ENCODE results near the gene DUOXA2. TPM values are rescaled to one million over a fixed set of nuclear protein-coding genes. Genes with fewer than 3 reads are reported as not detected.
"Not testable (repeated sequence)": the region's sequence is repeated elsewhere in the genome, so short reads cannot be mapped to it uniquely, and the experiment has no call there.

Gene DUOXA2
- total RNA-seq (ENCODE audit: low replicate concordance): not detected in 2 replicates

DNA sequence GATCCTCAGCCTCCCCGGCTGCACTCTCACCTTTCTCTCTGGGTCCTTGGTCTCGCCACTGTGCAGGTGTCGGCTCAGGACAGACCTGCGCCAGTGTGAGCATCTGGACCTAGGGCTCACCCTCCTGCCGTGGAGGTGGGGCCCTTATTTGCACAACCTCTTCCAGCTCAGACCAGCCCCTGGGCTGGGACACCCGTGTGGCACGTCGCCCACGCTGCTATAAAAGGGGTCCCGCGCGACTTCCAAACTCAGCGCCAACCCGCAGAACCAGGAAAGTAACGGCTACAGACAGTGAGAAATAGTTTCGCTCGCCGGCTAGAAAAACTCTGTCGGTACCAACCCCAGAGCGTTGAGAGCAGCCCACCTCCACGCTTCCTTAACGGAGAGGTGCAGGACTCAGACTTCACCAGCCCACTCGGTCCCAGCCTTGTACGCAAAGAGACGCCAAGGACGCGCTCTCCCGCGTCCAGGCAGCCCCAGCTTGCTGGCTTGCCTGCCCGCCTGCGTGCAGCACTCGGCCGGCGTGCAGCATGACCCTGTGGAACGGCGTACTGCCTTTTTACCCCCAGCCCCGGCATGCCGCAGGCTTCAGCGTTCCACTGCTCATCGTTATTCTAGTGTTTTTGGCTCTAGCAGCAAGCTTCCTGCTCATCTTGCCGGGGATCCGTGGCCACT is at the start of gene DUOXA2, which contains the start of gene DUOX2:
TSS of gene DUOXA2 (plus strand) at position 251 of the 675 bp plus-strand sequence. CDS start at position 531, 280 bp downstream.
TSS of gene DUOX2 (minus strand) at position 97 of the 675 bp plus-strand sequence. CDS start 761 bp downstream, outside the sequence.
- TF ChIP-seq, protein P1, sequence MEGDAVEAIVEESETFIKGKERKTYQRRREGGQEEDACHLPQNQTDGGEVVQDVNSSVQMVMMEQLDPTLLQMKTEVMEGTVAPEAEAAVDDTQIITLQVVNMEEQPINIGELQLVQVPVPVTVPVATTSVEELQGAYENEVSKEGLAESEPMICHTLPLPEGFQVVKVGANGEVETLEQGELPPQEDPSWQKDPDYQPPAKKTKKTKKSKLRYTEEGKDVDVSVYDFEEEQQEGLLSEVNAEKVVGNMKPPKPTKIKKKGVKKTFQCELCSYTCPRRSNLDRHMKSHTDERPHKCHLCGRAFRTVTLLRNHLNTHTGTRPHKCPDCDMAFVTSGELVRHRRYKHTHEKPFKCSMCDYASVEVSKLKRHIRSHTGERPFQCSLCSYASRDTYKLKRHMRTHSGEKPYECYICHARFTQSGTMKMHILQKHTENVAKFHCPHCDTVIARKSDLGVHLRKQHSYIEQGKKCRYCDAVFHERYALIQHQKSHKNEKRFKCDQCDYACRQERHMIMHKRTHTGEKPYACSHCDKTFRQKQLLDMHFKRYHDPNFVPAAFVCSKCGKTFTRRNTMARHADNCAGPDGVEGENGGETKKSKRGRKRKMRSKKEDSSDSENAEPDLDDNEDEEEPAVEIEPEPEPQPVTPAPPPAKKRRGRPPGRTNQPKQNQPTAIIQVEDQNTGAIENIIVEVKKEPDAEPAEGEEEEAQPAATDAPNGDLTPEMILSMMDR (IDR thresholded peaks at IDR 0.05; ENCODE audit: insufficient read depth, low read length): no peak
- no peak within 1 kb of the TSS for H3K4me3 ChIP-seq (ENCODE audit: low read depth, low read length)
- no peak for DNase-seq (ENCODE audit: low read depth)

DNA sequence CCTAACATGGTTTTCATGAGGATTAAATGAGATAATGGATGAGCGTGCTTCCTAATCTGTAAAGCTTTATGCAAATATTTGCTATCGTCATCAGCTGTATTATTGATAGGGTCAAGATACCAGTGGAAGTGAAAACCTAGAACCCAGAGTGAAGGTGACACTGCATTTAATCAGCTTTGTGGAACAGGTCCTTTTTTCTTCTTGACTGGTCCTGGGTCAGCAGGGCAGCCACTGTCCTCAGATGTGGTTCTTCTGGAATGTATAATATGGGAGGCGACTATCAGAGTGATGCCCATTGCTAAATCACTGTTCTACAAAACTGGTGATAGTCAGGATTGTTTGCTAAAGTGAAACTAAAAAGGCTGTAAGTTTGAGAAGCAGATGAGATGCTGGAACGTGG is 49.7 kb upstream of the DUOXA2 start:
- TF ChIP-seq, protein P1 (IDR thresholded peaks at IDR 0.05; ENCODE audit: insufficient read depth, low read length): no peak
- H3K4me3 ChIP-seq (ENCODE audit: low read depth, low read length): no peak overlapping the region
- peak; percentile 22 for DNase-seq (ENCODE audit: low read depth)

DNA sequence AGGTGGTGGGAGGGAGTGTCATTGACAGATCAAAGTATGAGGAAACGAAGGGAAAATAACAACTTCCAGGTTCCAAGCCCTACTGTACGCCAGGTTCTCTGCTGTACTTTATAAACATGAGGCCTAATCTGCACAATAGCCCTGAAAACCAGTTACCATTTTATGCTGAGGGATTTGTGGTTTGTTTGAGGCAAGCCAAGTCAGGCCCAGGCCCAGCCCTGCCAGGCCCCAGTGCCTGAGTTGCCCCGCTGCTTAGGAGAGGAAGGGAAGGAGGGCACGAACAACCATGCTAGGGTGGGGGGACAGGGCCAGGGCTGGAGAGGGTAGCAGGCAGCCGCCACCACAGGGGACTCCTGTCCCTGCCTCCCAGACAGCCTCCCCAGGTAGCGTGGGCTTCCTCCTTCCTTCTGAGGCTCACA is 44.2 kb upstream of the DUOXA2 start:
- DNase-seq (ENCODE audit: low read depth); H3K4me3 ChIP-seq (ENCODE audit: low read depth, low read length): not testable (repeated sequence)

DNA sequence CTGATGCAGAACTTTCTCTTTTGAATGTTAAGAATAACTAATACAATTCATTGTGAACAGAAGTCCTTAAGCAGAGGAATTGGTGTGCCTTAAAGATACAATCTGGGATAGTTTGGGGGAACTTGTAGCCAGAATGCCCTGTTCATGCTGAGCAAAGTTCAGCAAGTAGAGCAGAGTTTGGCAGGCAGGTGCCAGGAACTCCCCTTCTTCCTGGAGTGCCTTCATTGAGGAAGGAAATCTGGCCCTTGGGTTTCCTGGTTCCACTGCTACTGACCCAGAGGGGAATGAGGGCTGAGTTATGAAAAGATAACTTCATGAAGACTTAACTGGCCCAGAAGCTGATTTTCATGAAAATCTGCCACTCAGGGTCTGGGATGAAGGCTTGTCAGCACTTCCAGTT is 40.5 kb upstream of the DUOXA2 start:
- not testable (repeated sequence) for DNase-seq (ENCODE audit: low read depth); H3K4me3 ChIP-seq (ENCODE audit: low read depth, low read length)

DNA sequence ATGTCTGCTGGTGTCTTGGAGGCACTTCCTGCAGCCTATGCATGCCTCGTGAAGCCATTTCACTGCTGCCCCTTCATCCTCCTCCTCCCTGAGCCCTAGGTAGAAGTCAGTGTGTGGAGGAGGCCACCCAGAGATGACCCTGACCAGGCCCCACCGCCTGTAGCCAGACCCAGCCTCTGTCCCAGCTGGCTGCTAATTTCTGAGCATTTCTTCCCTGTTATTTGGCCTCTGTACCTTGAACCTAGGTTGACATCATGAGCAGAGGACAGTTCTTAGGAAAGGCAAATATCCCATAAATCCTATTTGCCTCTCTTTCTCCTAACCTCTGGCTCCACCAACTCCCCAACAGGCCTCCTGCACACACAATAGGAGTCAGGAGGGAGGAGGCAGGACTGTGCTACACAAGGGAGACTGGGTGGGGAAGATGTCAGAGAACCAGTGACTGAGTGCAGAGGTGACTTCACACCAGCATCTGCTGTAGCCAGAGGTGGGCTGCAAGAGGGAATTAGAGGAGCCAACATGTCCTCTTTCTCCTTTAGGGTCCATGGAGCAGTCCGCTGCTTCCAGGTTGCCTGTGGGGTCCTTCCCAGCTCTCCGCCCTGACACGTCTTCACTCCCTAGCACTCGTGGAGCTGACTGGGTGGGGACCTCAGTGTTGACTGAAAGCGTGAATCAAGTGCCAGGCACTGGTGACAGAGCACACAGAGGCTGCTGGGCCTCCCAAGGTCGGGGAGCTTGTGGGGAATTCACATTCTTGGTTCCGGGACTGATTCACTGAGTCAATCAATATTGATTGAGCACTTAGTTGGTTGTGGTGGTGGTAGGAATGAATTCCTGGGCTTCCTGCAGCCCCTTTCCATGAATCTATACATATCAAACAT is 38.4 kb upstream of the DUOXA2 start:
- DNase-seq (ENCODE audit: low read depth); H3K4me3 ChIP-seq (ENCODE audit: low read depth, low read length): not testable (repeated sequence)

DNA sequence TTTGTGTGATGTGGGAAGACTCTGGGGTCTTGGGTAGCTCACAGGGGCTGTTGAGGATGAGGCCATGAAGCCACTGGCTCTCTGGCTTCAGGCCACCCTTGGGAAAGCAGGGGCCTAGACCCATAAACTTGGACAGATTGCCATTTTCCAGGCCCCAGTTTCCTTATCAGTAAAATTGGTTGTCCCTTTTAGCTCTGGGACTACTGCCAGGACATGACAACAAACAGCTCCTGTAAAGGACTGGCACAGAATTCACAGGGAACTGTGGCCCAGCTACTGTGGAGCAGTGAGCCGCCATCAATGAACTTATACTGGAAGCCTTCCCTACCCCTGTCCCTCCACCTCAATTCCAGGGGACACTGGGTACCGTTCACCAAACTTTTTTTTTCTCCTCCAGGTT is 36.7 kb upstream of the DUOXA2 start:
- not testable (repeated sequence) for H3K4me3 ChIP-seq (ENCODE audit: low read depth, low read length); DNase-seq (ENCODE audit: low read depth)

DNA sequence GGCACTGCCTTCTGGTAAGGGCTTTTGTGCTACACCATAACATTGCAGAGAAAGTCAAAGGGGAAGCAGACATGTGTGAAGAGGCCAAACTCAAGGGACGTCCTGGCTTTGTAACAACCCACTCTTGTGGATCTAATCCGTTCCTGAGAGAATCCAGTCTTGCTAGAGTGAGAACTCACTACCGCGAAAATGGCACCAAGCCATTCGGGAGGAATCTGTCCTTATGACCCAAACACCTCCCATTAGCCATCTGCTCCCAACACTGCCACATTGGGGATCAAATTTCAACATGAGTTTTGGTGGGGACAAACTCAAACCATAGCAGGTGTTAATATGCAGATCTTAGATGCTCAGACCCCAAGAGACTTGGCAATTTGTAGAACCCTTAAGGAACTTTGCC is 34.9 kb upstream of the DUOXA2 start:
- DNase-seq (ENCODE audit: low read depth); H3K4me3 ChIP-seq (ENCODE audit: low read depth, low read length): not testable (repeated sequence)

DNA sequence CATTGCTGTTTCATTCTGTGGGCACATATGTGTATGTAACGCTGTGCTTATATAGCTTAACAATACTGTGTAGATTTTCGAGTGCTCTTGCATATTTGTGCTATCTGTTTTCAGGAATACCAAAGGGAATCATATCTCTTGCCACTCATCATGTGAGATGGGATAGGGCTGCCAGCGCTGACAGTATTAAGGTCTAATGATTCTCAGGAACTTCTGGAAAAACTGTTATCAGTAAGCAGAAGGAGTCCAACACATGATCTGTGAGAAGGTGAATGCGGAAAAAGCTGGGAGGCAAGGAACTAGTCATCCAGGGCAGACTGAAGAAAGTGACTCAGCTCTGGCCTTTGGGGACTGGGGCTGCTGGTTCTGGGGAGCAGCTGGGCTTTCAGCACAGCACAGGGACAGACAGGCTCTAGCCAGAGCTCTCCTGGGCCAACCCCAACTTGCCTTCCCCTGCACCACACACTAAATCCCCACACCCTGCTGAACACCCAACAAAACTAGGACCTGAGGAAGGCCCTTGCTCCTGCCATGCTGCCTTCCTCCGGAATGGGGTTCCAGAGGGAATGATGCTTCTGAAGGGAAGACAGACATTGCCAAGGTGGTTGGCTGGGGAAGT is 34.4 kb upstream of the DUOXA2 start:
- H3K4me3 ChIP-seq (ENCODE audit: low read depth, low read length): not testable (repeated sequence)
- DNase-seq (ENCODE audit: low read depth): peak; percentile 15

DNA sequence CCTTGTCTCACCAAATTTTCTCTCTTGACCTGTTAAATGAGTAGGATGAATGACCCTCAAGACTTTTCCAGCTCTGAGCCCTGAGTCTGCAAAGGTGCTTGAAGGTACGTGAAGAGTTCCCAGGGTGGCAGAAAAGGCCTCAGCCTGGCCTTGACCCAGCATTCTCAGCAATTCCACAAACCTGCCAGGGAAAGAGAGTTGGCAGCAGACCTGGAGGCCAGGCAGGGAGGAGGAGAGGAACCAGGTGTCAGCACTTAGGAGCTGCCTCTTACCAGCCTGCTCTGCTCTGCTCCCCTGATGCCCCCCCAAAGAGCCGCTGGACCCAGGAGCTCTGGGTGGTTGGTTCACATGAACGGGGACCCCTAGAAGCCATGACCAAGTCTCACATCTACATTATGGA is 33.5 kb upstream of the DUOXA2 start:
- DNase-seq (ENCODE audit: low read depth); H3K4me3 ChIP-seq (ENCODE audit: low read depth, low read length): not testable (repeated sequence)

DNA sequence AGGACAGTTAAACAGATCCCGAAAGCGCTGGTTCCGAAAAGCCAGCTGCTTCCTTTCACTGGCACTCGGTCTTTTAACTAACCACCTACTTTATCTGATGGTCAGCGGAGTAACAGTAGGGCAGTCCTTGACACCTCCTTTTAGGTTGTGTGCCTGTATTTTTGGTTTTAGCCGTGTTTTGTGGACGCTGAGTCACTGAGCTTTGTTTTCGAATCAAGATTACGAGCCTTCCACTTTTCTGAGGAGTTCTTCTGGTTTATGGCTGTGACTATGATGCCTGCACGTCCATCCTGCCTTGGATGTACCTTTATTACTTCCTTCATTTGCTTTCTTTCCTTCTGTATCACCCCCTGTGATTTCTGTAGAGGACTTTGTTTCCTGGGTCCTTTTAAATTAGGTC is 31.7 kb upstream of the DUOXA2 start:
- DNase-seq (ENCODE audit: low read depth); H3K4me3 ChIP-seq (ENCODE audit: low read depth, low read length): not testable (repeated sequence)

DNA sequence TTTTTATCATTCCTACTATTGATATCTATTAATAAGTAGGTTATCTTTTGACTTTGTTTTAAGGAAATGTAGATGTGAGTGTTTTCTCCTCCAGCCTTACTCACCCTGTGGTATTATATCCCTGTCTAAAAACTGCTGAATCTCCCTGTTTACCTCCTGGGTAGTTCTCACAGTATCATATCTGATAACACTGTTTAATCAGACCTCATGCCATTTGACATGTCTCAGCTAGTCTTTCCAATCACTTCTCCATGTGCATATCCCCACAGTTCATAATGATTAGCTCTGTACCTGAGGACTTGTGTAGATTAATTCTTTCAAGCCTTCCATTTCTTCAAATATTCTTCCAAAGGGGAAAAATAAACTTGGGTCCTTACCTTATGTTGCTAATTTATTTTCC is 30.9 kb upstream of the DUOXA2 start:
- no peak for DNase-seq (ENCODE audit: low read depth)
- TF ChIP-seq, protein P1 (IDR thresholded peaks at IDR 0.05; ENCODE audit: insufficient read depth, low read length): no peak
- no peak overlapping the region for H3K4me3 ChIP-seq (ENCODE audit: low read depth, low read length)
